ENCODE data around the gene MYBPC3. TPM values are rescaled to one million over a fixed set of nuclear protein-coding genes. Genes with fewer than 3 reads are reported as not detected.

MYBPC3 gene
- total and polyA plus RNA-seq, 2 donors (not counting 3 experiments of a cell fraction or from before 2014, with no cell fraction given): not detected

DNA sequence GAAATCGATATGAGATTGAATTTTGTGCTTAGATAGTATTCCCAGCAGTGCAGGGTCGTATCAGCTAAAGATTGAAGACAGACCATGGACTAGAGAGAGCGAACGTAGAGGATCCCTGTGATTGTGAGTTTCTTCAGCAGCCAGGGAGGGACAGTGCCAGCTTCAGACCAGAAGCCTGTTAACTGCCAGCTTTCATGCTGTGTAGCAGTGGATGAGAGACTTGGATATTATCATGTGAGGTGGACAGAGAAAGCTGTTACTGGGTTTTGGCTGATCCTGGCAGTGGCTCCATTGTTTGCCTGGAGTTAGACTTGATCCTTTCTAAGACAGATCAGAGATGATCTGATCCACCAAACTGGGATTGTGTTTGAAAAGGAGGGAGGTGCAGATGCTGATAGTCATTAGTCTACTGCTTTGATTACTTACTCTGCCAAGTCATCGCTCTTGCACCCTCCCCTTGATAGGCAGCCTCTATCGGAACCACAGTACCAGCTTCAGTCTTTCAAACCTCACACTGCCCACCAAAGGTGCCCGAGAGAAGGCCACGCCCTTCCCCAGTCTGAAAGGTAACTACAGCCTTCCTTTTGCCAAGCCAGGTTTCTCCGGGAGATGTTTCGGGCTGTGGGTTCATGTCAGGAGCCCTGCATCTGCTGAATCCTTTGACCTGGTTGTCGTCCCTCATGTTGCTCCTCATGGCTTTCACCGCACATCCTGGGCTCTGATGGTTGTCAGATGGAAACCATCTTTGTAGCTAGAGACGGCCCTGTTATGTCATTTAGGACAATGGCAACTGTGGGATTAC, 66.3 kb downstream of the MYBPC3 start:
- Histone ChIP-seq H4K20me1 (replicated peaks; ENCODE audit: control insufficient read depth, extremely low read depth, insufficient read depth, low read length) (no peaks in the 10 kb centered on the region), H3K27me3 (ENCODE audit: control insufficient read depth in 2 of 2, insufficient read depth in 2 of 2, low read length in 2 of 2) (no peaks in the 10 kb centered on the region), H3K4me1 (ENCODE audit: control insufficient read depth, extremely low read depth, insufficient read depth, low read length) (no peaks in the 10 kb centered on the region), H3K36me3 (ENCODE audit: control insufficient read depth in 2 of 2, extremely low read depth in 1 of 2, insufficient read depth in 2 of 2, low read length in 2 of 2) (peaks cover 36 to 68% of the 10 kb centered on the region in 2 experiments), H3K79me2 (ENCODE audit: control insufficient read depth, insufficient read depth, low read length) (no peaks in the 10 kb centered on the region), H3K4me3 (replicated peaks in 1 of 3; ENCODE audit: insufficient read depth in 1 of 3, low read depth in 1 of 3, low read length in 3 of 3) (no peak overlapping the region), H3K4me2 (ENCODE audit: insufficient read depth, low read length) (no peak overlapping the region), H3K9ac (replicated peaks; ENCODE audit: extremely low read depth, insufficient read depth, low read length) (no peak overlapping the region), H3K9me3 (replicated peaks; ENCODE audit: control insufficient read depth, insufficient read depth, low read length) (no peaks in the 10 kb centered on the region), H2AFZ (ENCODE audit: low read depth, low read length) (no peak overlapping the region), H3K9me1 (replicated peaks; ENCODE audit: control insufficient read depth, extremely low read depth, insufficient read depth, low read length) (no peaks in the 10 kb centered on the region), H3K27ac (ENCODE audit: insufficient read depth, low read depth, low read length) (no peak overlapping the region)
- DNase-seq (ENCODE audit: low read depth, low spot score) (no peak), FAIRE-seq (no peak)
- intact Hi-C loops (cut with micrococcal nuclease) (no loop called here), dilution Hi-C loops (cut with MboI; ENCODE audit: extremely low pct_ligation_motif_present, low sequenced_read_pairs) (no loop called here)
- no TSS peak for BruUV-seq (replicated peaks)
- POLR2A ChIA-PET: no interaction called here
- CTCF ChIA-PET: no interaction called here
- TF ChIP-seq MYC (IDR thresholded peaks at IDR 0.05; ENCODE audit: low read depth, low read length) (no peak), FOS (IDR thresholded peaks at IDR 0.05; ENCODE audit: borderline replicate concordance, insufficient read depth, low read length) (no peak), JUN (IDR thresholded peaks at IDR 0.05; ENCODE audit: borderline replicate concordance, insufficient read depth, insufficient read length, low read depth) (no peak), POLR2A (IDR thresholded peaks at IDR 0.05; ENCODE audit: low read depth, low read length) (no peak), EZH2 (IDR thresholded peaks at IDR 0.05; ENCODE audit: borderline replicate concordance, low read depth, low read length, severe bottlenecking) (no peak), GATA2 (IDR thresholded peaks at IDR 0.05; ENCODE audit: insufficient read depth, insufficient read length, low read depth, low read length) (no peak), POLR2AphosphoS5 (IDR thresholded peaks at IDR 0.05; ENCODE audit: insufficient read depth, low read depth, low read length) (no peak)
- TF ChIP-seq, protein P1, sequence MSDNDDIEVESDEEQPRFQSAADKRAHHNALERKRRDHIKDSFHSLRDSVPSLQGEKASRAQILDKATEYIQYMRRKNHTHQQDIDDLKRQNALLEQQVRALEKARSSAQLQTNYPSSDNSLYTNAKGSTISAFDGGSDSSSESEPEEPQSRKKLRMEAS (IDR thresholded peaks at IDR 0.05; ENCODE audit: insufficient read depth, insufficient read length): no peak
- TF ChIP-seq, protein P2, sequence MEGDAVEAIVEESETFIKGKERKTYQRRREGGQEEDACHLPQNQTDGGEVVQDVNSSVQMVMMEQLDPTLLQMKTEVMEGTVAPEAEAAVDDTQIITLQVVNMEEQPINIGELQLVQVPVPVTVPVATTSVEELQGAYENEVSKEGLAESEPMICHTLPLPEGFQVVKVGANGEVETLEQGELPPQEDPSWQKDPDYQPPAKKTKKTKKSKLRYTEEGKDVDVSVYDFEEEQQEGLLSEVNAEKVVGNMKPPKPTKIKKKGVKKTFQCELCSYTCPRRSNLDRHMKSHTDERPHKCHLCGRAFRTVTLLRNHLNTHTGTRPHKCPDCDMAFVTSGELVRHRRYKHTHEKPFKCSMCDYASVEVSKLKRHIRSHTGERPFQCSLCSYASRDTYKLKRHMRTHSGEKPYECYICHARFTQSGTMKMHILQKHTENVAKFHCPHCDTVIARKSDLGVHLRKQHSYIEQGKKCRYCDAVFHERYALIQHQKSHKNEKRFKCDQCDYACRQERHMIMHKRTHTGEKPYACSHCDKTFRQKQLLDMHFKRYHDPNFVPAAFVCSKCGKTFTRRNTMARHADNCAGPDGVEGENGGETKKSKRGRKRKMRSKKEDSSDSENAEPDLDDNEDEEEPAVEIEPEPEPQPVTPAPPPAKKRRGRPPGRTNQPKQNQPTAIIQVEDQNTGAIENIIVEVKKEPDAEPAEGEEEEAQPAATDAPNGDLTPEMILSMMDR (IDR thresholded peaks at IDR 0.05; ENCODE audit: extremely low read depth in 1 of 2, insufficient read depth in 1 of 2, low read depth in 1 of 2, low read length in 2 of 2): no peak

Data from endothelial cell of umbilical vein (primary cell).